GM12864 (cell line): ENCODE measurements around the gene RLIM.
A peak's percentile ranks its signal among the peaks of the same experiment; 100 is the strongest.

ENCODE experiments used
- DNase-seq: peaks from one replicate; pipeline ENCODE4 v3.0.0-alpha.2; 2011; ENCODE audit warnings: low read depth
- H3K4me3 ChIP-seq: 2 replicates; pipeline ENCODE4 v1.5.1; 2011; ENCODE audit warnings: mild to moderate bottlenecking, low read depth, low read length, control low read depth
- TF ChIP-seq, protein P1 (sequence below): IDR thresholded peaks from 2 replicates; pipeline ENCODE4 v1.5.1; 2011; ENCODE audit warnings: low read depth, mild to moderate bottlenecking, moderate library complexity, low read length, control low read depth, inconsistent platforms; ENCODE audit errors: missing control alignments

The RLIM gene

DNA sequence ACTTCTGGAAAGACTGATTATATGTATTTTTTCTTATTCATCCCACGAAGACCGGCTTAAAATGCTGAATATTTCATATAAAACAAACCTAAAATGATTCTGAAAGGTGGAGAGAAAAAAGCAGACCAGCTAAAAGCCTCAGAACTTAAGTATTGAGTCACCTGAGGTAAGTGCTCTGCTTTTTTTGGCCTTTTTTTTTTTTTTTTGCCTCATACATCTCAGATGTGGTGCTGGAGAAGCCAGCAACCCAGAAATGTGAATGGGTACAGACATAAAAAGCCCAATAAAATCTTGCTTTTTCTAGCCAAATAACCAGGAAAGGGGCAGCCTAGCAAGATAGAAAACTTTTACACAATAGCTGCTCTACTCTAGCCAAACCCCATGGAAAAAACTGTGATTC, 57.0 kb downstream of the RLIM start:
- no peak for DNase-seq
- no peak overlapping the region for H3K4me3 ChIP-seq
- TF ChIP-seq, protein P1, sequence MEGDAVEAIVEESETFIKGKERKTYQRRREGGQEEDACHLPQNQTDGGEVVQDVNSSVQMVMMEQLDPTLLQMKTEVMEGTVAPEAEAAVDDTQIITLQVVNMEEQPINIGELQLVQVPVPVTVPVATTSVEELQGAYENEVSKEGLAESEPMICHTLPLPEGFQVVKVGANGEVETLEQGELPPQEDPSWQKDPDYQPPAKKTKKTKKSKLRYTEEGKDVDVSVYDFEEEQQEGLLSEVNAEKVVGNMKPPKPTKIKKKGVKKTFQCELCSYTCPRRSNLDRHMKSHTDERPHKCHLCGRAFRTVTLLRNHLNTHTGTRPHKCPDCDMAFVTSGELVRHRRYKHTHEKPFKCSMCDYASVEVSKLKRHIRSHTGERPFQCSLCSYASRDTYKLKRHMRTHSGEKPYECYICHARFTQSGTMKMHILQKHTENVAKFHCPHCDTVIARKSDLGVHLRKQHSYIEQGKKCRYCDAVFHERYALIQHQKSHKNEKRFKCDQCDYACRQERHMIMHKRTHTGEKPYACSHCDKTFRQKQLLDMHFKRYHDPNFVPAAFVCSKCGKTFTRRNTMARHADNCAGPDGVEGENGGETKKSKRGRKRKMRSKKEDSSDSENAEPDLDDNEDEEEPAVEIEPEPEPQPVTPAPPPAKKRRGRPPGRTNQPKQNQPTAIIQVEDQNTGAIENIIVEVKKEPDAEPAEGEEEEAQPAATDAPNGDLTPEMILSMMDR, result no peak

DNA sequence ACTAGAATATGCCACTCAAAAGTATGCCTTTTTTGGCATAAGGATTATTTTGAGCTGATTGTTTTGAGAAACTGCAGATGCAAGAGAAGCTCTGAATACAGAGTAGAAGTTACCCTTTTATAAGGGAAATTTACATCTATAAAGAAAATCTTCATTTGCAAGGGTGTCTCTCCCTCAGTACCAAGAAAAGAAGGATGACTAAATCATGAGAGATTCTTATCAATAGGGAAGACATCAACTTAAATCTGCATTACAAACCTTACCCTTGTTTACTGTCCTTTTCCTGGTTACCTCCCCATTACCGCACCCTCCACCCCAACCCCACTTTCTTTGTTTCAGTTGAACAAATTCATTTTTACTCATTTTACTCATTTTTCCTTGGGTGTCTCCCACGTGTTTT, 62.5 kb downstream of the RLIM start:
- no peak for DNase-seq
- TF ChIP-seq, protein P1, result no peak
- H3K4me3 ChIP-seq, result no peak overlapping the region

DNA sequence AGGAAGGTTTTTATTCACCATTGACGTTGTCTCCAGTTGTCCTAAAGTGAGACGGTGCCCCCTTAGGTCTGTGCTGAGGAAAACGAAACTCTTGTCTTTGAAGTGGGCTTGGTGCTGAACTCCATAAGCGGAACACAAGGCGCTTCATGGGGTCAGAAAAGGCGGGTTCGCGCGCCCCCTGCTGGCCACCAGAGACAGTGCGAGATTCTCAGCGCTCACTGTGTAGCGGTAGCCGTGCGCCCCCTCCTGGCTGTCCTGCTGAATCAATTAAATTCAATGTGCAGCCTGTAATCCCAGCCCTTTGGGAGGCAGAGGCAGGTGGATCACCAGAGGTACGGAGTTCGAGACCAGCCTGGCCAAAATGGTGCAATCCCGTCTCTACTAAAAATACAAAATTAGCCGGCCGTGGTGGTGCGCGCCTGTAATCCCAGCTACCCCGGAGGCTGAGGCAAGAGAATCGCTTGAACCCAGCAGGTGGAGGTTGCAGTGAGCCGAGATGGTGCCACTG, 64.1 kb downstream of the RLIM start:
- TF ChIP-seq, protein P1, result peak; percentile 86
- no peak overlapping the region for H3K4me3 ChIP-seq
- no peak for DNase-seq

DNA sequence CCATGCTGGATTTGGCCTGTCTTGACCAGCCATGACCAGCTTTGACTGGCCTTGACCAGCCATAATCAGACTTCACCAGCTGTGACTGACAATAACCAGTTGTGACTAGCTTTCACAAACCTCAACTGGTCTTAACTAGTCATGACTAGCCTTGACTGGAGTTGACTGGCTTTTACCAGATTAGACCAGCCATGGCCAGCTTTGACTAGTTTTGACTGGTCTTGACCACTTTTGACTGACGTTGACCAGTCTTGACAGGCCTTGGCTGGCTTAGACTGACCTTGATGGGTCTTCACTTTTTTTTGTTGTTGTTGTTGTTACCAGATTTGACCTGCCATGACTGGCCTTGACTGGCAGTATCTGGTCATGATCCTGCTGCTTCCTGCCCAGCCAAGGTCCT, 67.4 kb downstream of the RLIM start:
- no peak for DNase-seq
- H3K4me3 ChIP-seq, result no peak overlapping the region
- TF ChIP-seq, protein P1, result no peak

DNA sequence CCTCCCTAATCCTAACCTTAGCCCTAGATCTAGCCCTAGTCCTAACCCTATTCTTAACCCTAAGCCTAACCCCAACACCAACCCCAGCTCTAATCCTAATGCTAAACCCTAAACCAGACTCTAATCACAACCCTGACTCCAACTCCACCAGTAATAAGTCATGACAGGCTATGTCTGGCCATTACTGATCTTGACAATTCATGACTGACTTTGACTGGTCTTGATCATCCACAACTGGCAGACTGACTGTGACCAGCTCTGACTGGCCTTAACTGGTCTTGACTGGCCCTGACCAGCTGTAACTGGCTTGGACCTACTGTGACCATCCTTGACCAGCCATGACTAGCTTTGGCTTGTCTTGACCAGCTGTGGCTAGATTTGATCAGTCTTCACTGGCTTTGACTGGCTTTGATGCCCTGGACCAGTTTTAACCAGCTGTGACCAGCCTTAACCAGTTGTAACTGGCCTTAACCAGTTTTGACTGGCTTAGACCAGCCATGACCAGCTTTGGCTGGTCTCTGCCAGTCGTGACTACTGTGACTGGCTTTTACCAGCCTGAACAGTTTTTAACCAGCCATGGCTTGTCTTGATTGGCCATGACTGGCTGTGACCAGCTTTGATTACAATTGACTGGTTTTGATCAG, 68.4 kb downstream of the RLIM start:
- DNase-seq, result no peak
- TF ChIP-seq, protein P1, result no peak
- H3K4me3 ChIP-seq, result no peak overlapping the region

DNA sequence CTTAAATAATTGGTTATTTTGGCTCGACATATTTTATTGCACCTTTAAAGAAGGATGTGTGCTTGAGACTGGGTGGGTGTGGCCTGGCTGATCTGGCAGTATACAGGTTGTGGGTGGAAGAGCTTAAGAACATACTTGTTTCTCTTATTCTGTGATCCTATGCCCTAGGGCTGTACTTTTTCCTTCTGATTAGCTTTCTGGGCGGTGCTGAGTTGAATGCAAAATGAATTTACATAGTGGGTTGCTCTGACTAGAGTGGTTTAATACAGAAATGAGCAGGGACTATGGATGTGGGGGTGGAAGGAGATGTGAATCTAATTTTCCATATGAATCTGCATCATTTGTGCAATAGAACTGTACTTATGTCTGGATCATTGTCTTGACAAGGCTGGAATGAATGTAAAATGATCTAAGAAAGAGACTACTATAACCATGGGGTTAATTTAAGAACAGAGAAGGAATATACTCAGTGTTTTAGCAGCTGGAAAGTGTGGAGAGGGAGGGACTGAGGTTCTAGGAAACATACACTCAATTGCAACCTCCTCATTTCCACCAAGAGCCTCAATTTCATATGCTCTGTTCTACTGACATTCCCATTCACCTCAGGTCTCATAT, 73.7 kb downstream of the RLIM start:
- TF ChIP-seq, protein P1, result no peak
- no peak overlapping the region for H3K4me3 ChIP-seq
- no peak for DNase-seq
